SK-N-SH (cell line): ENCODE data around the gene H1-8. TPM values are rescaled to one million over a fixed set of nuclear protein-coding genes. Genes with fewer than 3 reads are reported as not detected.

Source experiments
- CTCF ChIA-PET: fragments of 300-600, 350-600 bp; formaldehyde crosslinking; extraction: SDS; loops from one replicate; lab custom pipeline; 2021; lab: Yijun Ruan, JAX
- POLR2A ChIA-PET: fragments of 350-600 bp; sonication (Branson Sonifier 250); formaldehyde crosslinking; extraction: SDS; loops from one replicate; lab custom pipeline; 2020; ENCODE audit warnings: antibody characterized with exemption, inconsistent platforms; lab: Yijun Ruan, JAX
- DNase-seq: peaks from one replicate; pipeline ENCODE4 v3.0.0; 2012
- H2AFZ ChIP-seq: fragments of 200-600 bp; sonication (generic); 2 replicates; pipeline ENCODE4 v1.8.1; 2016; ENCODE audit warnings: antibody characterized with exemption, mild to moderate bottlenecking, low read depth
- H3F3A ChIP-seq: fragments of 200-600 bp; sonication (generic); replicated peaks from 2 replicates; pipeline ENCODE3; 2016; ENCODE audit warnings: antibody characterized with exemption, mild to moderate bottlenecking; ENCODE audit not compliant: insufficient read depth
- H3K27ac ChIP-seq, 2 experiments: fragments of 200-500 bp in 1 of 2; fragments of 200-600 bp in 1 of 2; sonication (Bioruptor generic) in 1 of 2; sonication (generic), shearing (Covaris generic) in 1 of 2; 2 replicates each; pipeline versions ENCODE4 v1.5.1 to v1.6.1; 2014 to 2016; ENCODE audit warnings: low read depth in 2 of 2, inconsistent platforms in 1 of 2, low read length in 1 of 2, mild to moderate bottlenecking in 1 of 2, mixed read lengths in 1 of 2
- H3K27me3 ChIP-seq: fragments of 200-600 bp; sonication (generic), shearing (Covaris generic); 2 replicates; pipeline ENCODE4 v1.6.1; 2016; ENCODE audit warnings: mixed run types; ENCODE audit not compliant: insufficient read depth
- H3K36me3 ChIP-seq, 2 experiments: fragments of 200-500 bp in 1 of 2; fragments of 200-600 bp in 1 of 2; sonication (Bioruptor generic) in 1 of 2; sonication (generic) in 1 of 2; replicated peaks in 1 of 2; 2 replicates each; pipeline versions ENCODE3 to v1.5.1; 2014 to 2016; ENCODE audit warnings: low read length in 1 of 2, mild to moderate bottlenecking in 1 of 2; ENCODE audit not compliant: insufficient read depth in 2 of 2, control insufficient read depth in 1 of 2
- H3K4me1 ChIP-seq, 2 experiments: fragments of 200-500 bp in 1 of 2; fragments of 200-600 bp in 1 of 2; sonication (Bioruptor generic) in 1 of 2; sonication (generic), shearing (Covaris generic) in 1 of 2; 2 replicates each; pipeline versions ENCODE4 v1.5.1 to v1.6.1; 2014 to 2016; ENCODE audit warnings: low read depth in 1 of 2, low read length in 1 of 2, mixed run types in 1 of 2; ENCODE audit not compliant: insufficient read depth in 2 of 2, control insufficient read depth in 1 of 2
- H3K4me2 ChIP-seq: fragments of 200-600 bp; sonication (generic), shearing (Covaris generic); 2 replicates; pipeline ENCODE4 v1.6.1; 2017; ENCODE audit warnings: mixed run types
- H3K4me3 ChIP-seq, 2 experiments: fragments of 200-500 bp in 1 of 2; fragments of 200-600 bp in 1 of 2; sonication (Bioruptor generic) in 1 of 2; sonication (generic), shearing (Covaris generic) in 1 of 2; 2 replicates each; pipeline versions ENCODE4 v1.5.1 to v1.8.1; 2014 to 2016; ENCODE audit warnings: low read depth in 2 of 2, inconsistent platforms in 1 of 2, low read length in 1 of 2, mild to moderate bottlenecking in 1 of 2, mixed read lengths in 1 of 2, moderate library complexity in 1 of 2
- H3K79me2 ChIP-seq: fragments of 200-600 bp; sonication (generic); 2 replicates; pipeline ENCODE4 v1.8.1; 2017; ENCODE audit warnings: mild to moderate bottlenecking; ENCODE audit not compliant: insufficient read depth
- H3K9ac ChIP-seq: fragments of 200-600 bp; sonication (generic); 2 replicates; pipeline ENCODE4 v1.6.1; 2017; ENCODE audit warnings: mixed run types
- H3K9me2 ChIP-seq: fragments of 200-600 bp; sonication (generic); 2 replicates; pipeline ENCODE4 v1.6.1; 2017; ENCODE audit warnings: mixed run types
- H3K9me3 ChIP-seq: fragments of 200-600 bp; sonication (generic); 2 replicates; pipeline ENCODE4 v1.6.1; 2017; ENCODE audit warnings: mixed run types, mild to moderate bottlenecking, moderate library complexity
- H4K20me1 ChIP-seq: fragments of 200-600 bp; sonication (generic); 2 replicates; pipeline ENCODE4 v1.6.1; 2017; ENCODE audit warnings: mild to moderate bottlenecking, mixed run types; ENCODE audit not compliant: insufficient read depth
- CHD2 ChIP-seq: fragments of 150-350 bp; IDR thresholded peaks from 2 replicates; pipeline ENCODE4 v1.6.1; 2018; ENCODE audit warnings: low read length; ENCODE audit not compliant: partially characterized antibody
- FOXJ3 ChIP-seq: sonication (generic); formaldehyde crosslinking; IDR thresholded peaks from 2 replicates; pipeline ENCODE4 v1.5.1; 2020; ENCODE audit warnings: mild to moderate bottlenecking, missing genetic modification reagents
- GABPA ChIP-seq: IDR thresholded peaks from 2 replicates; pipeline ENCODE4 v1.4.0; 2012; ENCODE audit warnings: low read depth, mild to moderate bottlenecking
- GATA2 ChIP-seq: sonication (generic); formaldehyde crosslinking; IDR thresholded peaks from 2 replicates; pipeline ENCODE4 v1.5.0; 2020; ENCODE audit warnings: mild to moderate bottlenecking, missing genetic modification reagents
- JUND ChIP-seq: IDR thresholded peaks from 2 replicates; pipeline ENCODE4 v1.4.0; 2012
- NFIC ChIP-seq: IDR thresholded peaks from 2 replicates; pipeline ENCODE4 v1.4.0; 2012; ENCODE audit warnings: borderline replicate concordance
- NRF1 ChIP-seq: IDR thresholded peaks from 2 replicates; pipeline ENCODE4 v1.6.1; 2012; ENCODE audit warnings: low read depth, mild to moderate bottlenecking, low read length
- RAD21 ChIP-seq: IDR thresholded peaks from 2 replicates; pipeline ENCODE4 v1.6.1; 2012; ENCODE audit warnings: mild to moderate bottlenecking, low read length
- SMC3 ChIP-seq: IDR thresholded peaks from 2 replicates; pipeline ENCODE4 v1.6.1; 2012; ENCODE audit warnings: low read depth, low read length, improper control_type of control experiment
- TEAD4 ChIP-seq: IDR thresholded peaks from 2 replicates; pipeline ENCODE4 v1.4.0; 2012; ENCODE audit warnings: mild to moderate bottlenecking, borderline replicate concordance; ENCODE audit not compliant: insufficient read depth
- YY1 ChIP-seq: IDR thresholded peaks from 2 replicates; pipeline ENCODE4 v1.4.0; 2012; ENCODE audit warnings: low read depth, mild to moderate bottlenecking
- WGBS: methylation state at CpG from one replicate; pipeline ENCODE4 v1.1.6; 2017; ENCODE audit warnings: low lambda C conversion rate; 5-methylcytosine and 5-hydroxymethylcytosine counted together
- polyA plus RNA-seq, 3 experiments: library from polyadenylated mRNA; depleted of rRNA; stranded (reverse); fragments of >200 nt; gene quantifications; 2 replicates each; pipeline ENCODE4 v1.2.3, GENCODE V29; 2012
- TF ChIP-seq, protein P1 (sequence below): IDR thresholded peaks from 2 replicates; pipeline ENCODE4 v1.6.1; 2012; ENCODE audit warnings: mild to moderate bottlenecking, low read depth, low read length, moderate library complexity
- TF ChIP-seq, protein P2 (sequence below): IDR thresholded peaks from 2 replicates; pipeline ENCODE4 v1.4.0; 2012; ENCODE audit warnings: low read depth
- TF ChIP-seq, protein P3 (sequence below): fragments of 200-600 bp; sonication (generic); IDR thresholded peaks from 2 replicates; pipeline ENCODE4 v1.6.1; 2017; ENCODE audit warnings: antibody characterized with exemption, mild to moderate bottlenecking, moderate library complexity
- TF ChIP-seq, protein P4 (sequence below): IDR thresholded peaks from 2 replicates; pipeline ENCODE4; 2012

Gene H1-8
- polyA plus RNA-seq, 1 of the 3 experiments (the other 2 are of a cell fraction), result not detected

DNA sequence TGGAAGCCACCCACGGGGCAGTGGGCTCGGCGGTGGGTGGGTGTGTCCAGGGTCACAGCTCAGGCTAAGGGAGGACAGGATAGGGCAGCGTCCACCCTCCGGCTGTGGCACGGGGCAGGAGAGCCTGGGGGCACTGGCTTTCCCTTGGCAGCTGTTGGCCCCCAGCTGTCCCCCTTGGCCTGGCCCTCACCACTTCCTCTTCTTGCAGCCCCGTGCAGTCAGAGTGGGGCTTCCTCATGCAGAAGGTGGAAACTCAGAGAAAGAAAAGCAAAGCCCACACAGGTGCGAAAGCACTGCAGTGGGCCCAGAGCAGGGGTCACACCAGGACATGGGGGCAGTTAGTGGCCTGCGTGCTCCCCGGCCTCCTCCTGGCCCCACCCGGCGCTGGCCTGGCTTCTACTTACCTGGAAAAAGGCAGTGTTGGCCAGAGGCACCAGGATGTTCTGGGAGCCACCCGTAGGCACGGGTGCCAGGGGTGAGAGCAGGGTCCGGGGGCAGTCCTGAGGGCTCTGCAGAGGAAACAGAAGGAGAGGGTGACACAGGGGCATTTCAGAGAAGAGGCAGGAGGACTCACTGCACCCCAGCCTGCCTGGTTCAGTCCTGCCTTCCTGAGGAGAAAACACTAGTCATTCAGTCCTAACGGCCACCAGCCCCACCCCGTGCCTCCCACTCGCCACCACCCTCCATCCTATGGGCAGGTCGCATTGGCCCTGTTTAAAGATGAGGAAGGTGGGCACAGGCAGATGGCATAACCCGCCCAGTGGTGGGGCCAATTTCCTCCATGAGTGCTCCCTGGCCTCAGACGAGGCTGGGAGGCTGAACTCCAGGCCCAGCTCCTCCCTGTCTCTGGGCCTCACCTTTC is 35.2 kb downstream of the H1-8 start:
- no peaks in the 10 kb centered on the region for H3F3A ChIP-seq
- H3K4me3 ChIP-seq, result no peak overlapping the region
- ChIA-PET CTCF (interaction anchor here (1.2 kb wide), 1 partner anchor 72 kb away, joined by 3 read pairs; no protein-coding TSS in a partner anchor), POLR2A (no interaction called here)
- WGBS, result 98% methylated on average over 8 of the region's 21 CpGs
- no peaks in the 10 kb centered on the region for H3K27me3 ChIP-seq
- H3K36me3 ChIP-seq, result no peaks in the 10 kb centered on the region
- no peak overlapping the region for H3K9ac ChIP-seq
- H3K9me2 ChIP-seq, result no peaks in the 10 kb centered on the region
- TF ChIP-seq JUND, result no peak
- no peak for TF ChIP-seq TEAD4
- TF ChIP-seq, protein P1, sequence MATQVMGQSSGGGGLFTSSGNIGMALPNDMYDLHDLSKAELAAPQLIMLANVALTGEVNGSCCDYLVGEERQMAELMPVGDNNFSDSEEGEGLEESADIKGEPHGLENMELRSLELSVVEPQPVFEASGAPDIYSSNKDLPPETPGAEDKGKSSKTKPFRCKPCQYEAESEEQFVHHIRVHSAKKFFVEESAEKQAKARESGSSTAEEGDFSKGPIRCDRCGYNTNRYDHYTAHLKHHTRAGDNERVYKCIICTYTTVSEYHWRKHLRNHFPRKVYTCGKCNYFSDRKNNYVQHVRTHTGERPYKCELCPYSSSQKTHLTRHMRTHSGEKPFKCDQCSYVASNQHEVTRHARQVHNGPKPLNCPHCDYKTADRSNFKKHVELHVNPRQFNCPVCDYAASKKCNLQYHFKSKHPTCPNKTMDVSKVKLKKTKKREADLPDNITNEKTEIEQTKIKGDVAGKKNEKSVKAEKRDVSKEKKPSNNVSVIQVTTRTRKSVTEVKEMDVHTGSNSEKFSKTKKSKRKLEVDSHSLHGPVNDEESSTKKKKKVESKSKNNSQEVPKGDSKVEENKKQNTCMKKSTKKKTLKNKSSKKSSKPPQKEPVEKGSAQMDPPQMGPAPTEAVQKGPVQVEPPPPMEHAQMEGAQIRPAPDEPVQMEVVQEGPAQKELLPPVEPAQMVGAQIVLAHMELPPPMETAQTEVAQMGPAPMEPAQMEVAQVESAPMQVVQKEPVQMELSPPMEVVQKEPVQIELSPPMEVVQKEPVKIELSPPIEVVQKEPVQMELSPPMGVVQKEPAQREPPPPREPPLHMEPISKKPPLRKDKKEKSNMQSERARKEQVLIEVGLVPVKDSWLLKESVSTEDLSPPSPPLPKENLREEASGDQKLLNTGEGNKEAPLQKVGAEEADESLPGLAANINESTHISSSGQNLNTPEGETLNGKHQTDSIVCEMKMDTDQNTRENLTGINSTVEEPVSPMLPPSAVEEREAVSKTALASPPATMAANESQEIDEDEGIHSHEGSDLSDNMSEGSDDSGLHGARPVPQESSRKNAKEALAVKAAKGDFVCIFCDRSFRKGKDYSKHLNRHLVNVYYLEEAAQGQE, result no peak
- no peak for TF ChIP-seq NRF1
- TF ChIP-seq, protein P2, sequence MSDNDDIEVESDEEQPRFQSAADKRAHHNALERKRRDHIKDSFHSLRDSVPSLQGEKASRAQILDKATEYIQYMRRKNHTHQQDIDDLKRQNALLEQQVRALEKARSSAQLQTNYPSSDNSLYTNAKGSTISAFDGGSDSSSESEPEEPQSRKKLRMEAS, result no peak
- no peak for TF ChIP-seq RAD21
- no peak for TF ChIP-seq CHD2
- H3K4me2 ChIP-seq, result no peak overlapping the region
- H2AFZ ChIP-seq, result no peak overlapping the region
- DNase-seq, result no peak
- no peaks in the 10 kb centered on the region for H3K79me2 ChIP-seq
- no peaks in the 10 kb centered on the region for H4K20me1 ChIP-seq
- peaks cover 0 to 10% of the 10 kb centered on the region in 2 experiments; a peak in 1 of 4 replicates for H3K4me1 ChIP-seq
- H3K27ac ChIP-seq, result no peak overlapping the region
- no peaks in the 10 kb centered on the region for H3K9me3 ChIP-seq

DNA sequence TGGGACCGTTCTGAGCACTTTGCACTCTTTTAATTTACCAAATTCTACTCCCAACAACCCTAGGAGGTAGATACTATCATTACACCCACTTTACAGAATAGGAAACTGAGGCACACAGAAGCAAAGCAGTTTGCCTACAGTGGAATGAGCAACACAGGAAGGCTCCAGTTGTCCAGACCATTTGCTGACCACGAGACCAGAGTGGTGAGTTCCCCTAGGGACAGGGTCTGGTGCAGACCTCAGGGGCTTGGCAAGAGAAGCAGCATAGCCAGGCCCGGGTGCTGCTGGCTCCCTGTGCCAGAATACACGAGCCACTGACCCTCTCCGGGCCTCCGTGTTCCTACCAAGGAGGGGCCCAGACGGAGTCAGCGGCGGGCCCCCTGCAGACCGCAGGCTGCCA is 37.0 kb downstream of the H1-8 start:
- no peaks in the 10 kb centered on the region for H3F3A ChIP-seq
- 89% methylated on average over 6 of the region's 10 CpGs for WGBS
- DNase-seq, result no peak
- H3K9ac ChIP-seq, result no peak overlapping the region
- H3K79me2 ChIP-seq, result no peaks in the 10 kb centered on the region
- no peak overlapping the region for H3K4me3 ChIP-seq
- no peak overlapping the region for H3K27ac ChIP-seq
- no peaks in the 10 kb centered on the region for H3K27me3 ChIP-seq
- TF ChIP-seq NFIC (no peak), YY1 (no peak), FOXJ3 (no peak), GABPA (no peak), SMC3 (no peak), GATA2 (CRISPR knock-in tag) (no peak)
- TF ChIP-seq, protein P3, sequence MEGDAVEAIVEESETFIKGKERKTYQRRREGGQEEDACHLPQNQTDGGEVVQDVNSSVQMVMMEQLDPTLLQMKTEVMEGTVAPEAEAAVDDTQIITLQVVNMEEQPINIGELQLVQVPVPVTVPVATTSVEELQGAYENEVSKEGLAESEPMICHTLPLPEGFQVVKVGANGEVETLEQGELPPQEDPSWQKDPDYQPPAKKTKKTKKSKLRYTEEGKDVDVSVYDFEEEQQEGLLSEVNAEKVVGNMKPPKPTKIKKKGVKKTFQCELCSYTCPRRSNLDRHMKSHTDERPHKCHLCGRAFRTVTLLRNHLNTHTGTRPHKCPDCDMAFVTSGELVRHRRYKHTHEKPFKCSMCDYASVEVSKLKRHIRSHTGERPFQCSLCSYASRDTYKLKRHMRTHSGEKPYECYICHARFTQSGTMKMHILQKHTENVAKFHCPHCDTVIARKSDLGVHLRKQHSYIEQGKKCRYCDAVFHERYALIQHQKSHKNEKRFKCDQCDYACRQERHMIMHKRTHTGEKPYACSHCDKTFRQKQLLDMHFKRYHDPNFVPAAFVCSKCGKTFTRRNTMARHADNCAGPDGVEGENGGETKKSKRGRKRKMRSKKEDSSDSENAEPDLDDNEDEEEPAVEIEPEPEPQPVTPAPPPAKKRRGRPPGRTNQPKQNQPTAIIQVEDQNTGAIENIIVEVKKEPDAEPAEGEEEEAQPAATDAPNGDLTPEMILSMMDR, result no peak
- TF ChIP-seq, protein P4, sequence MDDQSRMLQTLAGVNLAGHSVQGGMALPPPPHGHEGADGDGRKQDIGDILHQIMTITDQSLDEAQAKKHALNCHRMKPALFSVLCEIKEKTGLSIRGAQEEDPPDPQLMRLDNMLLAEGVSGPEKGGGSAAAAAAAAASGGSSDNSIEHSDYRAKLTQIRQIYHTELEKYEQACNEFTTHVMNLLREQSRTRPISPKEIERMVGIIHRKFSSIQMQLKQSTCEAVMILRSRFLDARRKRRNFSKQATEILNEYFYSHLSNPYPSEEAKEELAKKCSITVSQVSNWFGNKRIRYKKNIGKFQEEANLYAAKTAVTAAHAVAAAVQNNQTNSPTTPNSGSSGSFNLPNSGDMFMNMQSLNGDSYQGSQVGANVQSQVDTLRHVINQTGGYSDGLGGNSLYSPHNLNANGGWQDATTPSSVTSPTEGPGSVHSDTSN, result no peak
- ChIA-PET CTCF (interaction anchor here (1.0 kb wide), 1 partner anchor 11 kb away, joined by 3 read pairs; no protein-coding TSS in a partner anchor), POLR2A (no interaction called here)
- no peaks in the 10 kb centered on the region for H4K20me1 ChIP-seq
- H3K4me1 ChIP-seq, result peaks cover 0 to 10% of the 10 kb centered on the region in 2 experiments; a peak in 1 of 4 replicates
- H3K9me2 ChIP-seq, result no peaks in the 10 kb centered on the region
- H2AFZ ChIP-seq, result no peak overlapping the region
- H3K36me3 ChIP-seq, result no peaks in the 10 kb centered on the region
- H3K9me3 ChIP-seq, result no peaks in the 10 kb centered on the region
- no peak overlapping the region for H3K4me2 ChIP-seq
